CD14-positive monocyte (primary cell): ENCODE results near the gene OLFML1. TPM values are rescaled to one million over a fixed set of nuclear protein-coding genes. Genes with fewer than 3 reads are reported as not detected.

Experiments
- DNase-seq, 3 donors: peaks; one replicate each; pipeline ENCODE4 v3.0.0-alpha.2; 2011 to 2022
- H2AFZ ChIP-seq: 2 replicates; pipeline ENCODE4 v1.6.0; 2012; ENCODE audit warnings: mild to moderate bottlenecking, low read depth, low read length, inconsistent platforms; ENCODE audit not compliant: insufficient read depth, poor library complexity, severe bottlenecking
- H3K27ac ChIP-seq, 2 donors: 1 replicate in 1 of 2; 2 replicates in 1 of 2; pipeline ENCODE4 v1.5.1; 2012 to 2013; ENCODE audit warnings: low read length in 2 of 2, control low read depth in 1 of 2, inconsistent platforms in 1 of 2, low read depth in 1 of 2, mild to moderate bottlenecking in 1 of 2
- H3K27me3 ChIP-seq, 2 donors: one replicate each; pipeline versions ENCODE4 v1.6.0 to v1.6.1; 2011 to 2013; ENCODE audit warnings: low read length in 2 of 2; ENCODE audit not compliant: control insufficient read depth in 2 of 2, insufficient read depth in 2 of 2
- H3K36me3 ChIP-seq, 2 donors: replicated peaks in 1 of 2; 1 replicate in 1 of 2; 2 replicates in 1 of 2; pipeline versions ENCODE4 v1.5.1 to v1.6.1; 2012 to 2013; ENCODE audit warnings: low read length in 2 of 2, control low read depth in 1 of 2, inconsistent platforms in 1 of 2, mild to moderate bottlenecking in 1 of 2; ENCODE audit not compliant: insufficient read depth in 2 of 2, control insufficient read depth in 1 of 2
- H3K4me1 ChIP-seq, 2 donors: 1 replicate in 1 of 2; 2 replicates in 1 of 2; pipeline versions ENCODE4 v1.5.1 to v1.6.1; 2012 to 2013; ENCODE audit warnings: low read length in 2 of 2, control low read depth in 1 of 2, inconsistent platforms in 1 of 2, mild to moderate bottlenecking in 1 of 2, moderate library complexity in 1 of 2; ENCODE audit not compliant: insufficient read depth in 2 of 2, control insufficient read depth in 1 of 2
- H3K4me2 ChIP-seq: replicated peaks from 2 replicates; pipeline ENCODE3; 2012; ENCODE audit warnings: low read length, moderate library complexity, mild to moderate bottlenecking; ENCODE audit not compliant: poor library complexity, severe bottlenecking; ENCODE audit errors: extremely low read depth
- H3K4me3 ChIP-seq, 3 experiments: fragments of 200-600 bp in 1 of 3; sonication (generic) in 1 of 3; replicated peaks in 1 of 3; 1 replicate in 2 of 3; 2 replicates in 1 of 3; pipeline ENCODE4 v1.5.1; 2011 to 2013; ENCODE audit warnings: low read length in 3 of 3, mild to moderate bottlenecking in 3 of 3, control low read depth in 2 of 3, low read depth in 2 of 3, inconsistent platforms in 1 of 3, moderate library complexity in 1 of 3
- H3K79me2 ChIP-seq: 2 replicates; pipeline ENCODE4 v1.6.0; 2012; ENCODE audit warnings: mild to moderate bottlenecking, control low read depth, inconsistent platforms, low read length, moderate library complexity; ENCODE audit not compliant: insufficient read depth
- H3K9ac ChIP-seq: 2 replicates; pipeline ENCODE4 v1.6.0; 2017; ENCODE audit warnings: low read length, mild to moderate bottlenecking; ENCODE audit not compliant: insufficient read depth, poor library complexity, severe bottlenecking
- H3K9me3 ChIP-seq, 2 donors: replicated peaks in 1 of 2; 1 replicate in 1 of 2; 2 replicates in 1 of 2; pipeline versions ENCODE4 v1.5.1 to v1.6.1; 2012 to 2013; ENCODE audit warnings: low read length in 2 of 2, control low read depth in 1 of 2; ENCODE audit not compliant: control insufficient read depth in 1 of 2, insufficient read depth in 1 of 2
- H4K20me1 ChIP-seq: 2 replicates; pipeline ENCODE4 v1.6.0; 2012; ENCODE audit warnings: mild to moderate bottlenecking, low read length, control low read depth, moderate library complexity; ENCODE audit not compliant: insufficient read depth
- H3K27ac Mint-ChIP-seq, 7 donors: one replicate each; pipeline ENCODE4 v1.8.0; 2020; ENCODE audit warnings: mild to moderate bottlenecking in 7 of 7, mixed read lengths in 7 of 7, moderate library complexity in 6 of 7, inconsistent platforms in 2 of 7
- H3K27me3 Mint-ChIP-seq, 3 donors: one replicate each; pipeline ENCODE4 v1.8.0; 2021 to 2022; ENCODE audit warnings: low read depth in 3 of 3, mild to moderate bottlenecking in 3 of 3, mixed read lengths in 3 of 3, moderate library complexity in 3 of 3, inconsistent platforms in 1 of 3
- H3K36me3 Mint-ChIP-seq, 2 donors: one replicate each; pipeline ENCODE4 v1.8.0; 2020; ENCODE audit warnings: mixed read lengths in 2 of 2, inconsistent platforms in 1 of 2, mild to moderate bottlenecking in 1 of 2
- H3K4me1 Mint-ChIP-seq: one replicate; pipeline ENCODE4 v1.8.0; 2020; ENCODE audit warnings: mild to moderate bottlenecking, mixed read lengths
- H3K4me3 Mint-ChIP-seq, 2 donors: one replicate each; pipeline ENCODE4 v1.8.0; 2020; ENCODE audit warnings: mild to moderate bottlenecking in 2 of 2, mixed read lengths in 2 of 2, moderate library complexity in 1 of 2
- H3K9me3 Mint-ChIP-seq, 7 donors: one replicate each; pipeline ENCODE4 v1.8.0; 2020 to 2022; ENCODE audit warnings: mixed read lengths in 7 of 7, mild to moderate bottlenecking in 6 of 7, moderate library complexity in 6 of 7, inconsistent platforms in 2 of 7
- WGBS: methylation state at CpG from one replicate; pipeline ENCODE4 v1.1.5; 2013; ENCODE audit warnings: missing lambda C conversion rate; ENCODE audit not compliant: insufficient coverage; 5-methylcytosine and 5-hydroxymethylcytosine counted together
- intact Hi-C, 2 donors: fragments of 100-400 bp; cut with micrococcal nuclease; formaldehyde crosslinking; loops; one replicate each; pipeline versions ENCODE4 v1.15.0 to v1.15.1; 2023
- polyA plus RNA-seq, 3 donors: library from polyadenylated mRNA; depleted of rRNA in 1 of 3; unstranded in 2 of 3; stranded (reverse) in 1 of 3; fragments of 300-500 nt in 2 of 3; fragments of >200 nt in 1 of 3; fragmentation: Illumina TruSeq in 2 of 3; gene quantifications; 1 replicate in 2 of 3; 2 replicates in 1 of 3; pipeline ENCODE4 v1.2.3, GENCODE V29; 2012 to 2021
- TF ChIP-seq, protein P1 (sequence below): fragments of 200-600 bp; IDR thresholded peaks from one replicate; pipeline ENCODE4 v1.8.0; 2022; ENCODE audit warnings: antibody characterized with exemption, mild to moderate bottlenecking

OLFML1 gene
- polyA plus RNA-seq, 3 donors: 0.11 to 0.17 TPM; not detected in 1

DNA sequence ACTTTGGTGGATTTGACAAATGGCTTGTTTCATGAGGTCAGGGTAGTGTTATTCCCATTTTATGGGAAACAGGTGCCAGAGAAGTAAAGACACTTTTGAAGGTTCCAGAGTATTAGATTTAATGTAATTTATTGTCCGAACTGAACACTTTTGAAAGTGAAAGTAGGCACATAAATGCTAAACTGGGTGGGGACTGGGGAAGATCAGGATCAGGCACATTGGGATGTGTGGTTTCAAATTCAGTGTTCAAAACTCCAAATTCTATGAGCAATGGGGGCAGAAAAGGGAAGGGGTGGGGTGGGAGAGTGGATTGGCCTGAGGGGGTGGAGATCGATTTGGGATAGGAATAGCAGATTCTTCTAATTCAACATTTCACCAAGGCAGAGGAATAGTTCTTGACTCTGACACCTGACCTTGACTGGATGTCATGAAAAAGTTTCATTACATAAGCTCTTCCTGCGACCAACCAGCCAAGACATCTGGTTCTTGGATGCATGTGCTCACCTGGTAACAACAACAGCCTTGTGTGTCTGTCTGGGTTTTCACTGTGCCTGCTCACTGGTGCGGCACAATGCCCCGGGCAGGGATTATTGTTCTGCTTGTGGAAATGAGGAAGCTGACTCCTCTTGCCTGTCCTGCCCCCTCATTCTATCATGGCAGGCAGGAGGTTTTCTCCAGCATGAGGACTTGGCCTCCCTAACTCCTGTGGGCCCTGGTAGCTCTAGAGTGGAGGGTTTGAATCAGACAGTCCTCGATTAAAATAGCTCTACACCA, 39.3 kb downstream of the OLFML1 start:
- H3K9ac ChIP-seq: no peak overlapping the region
- H3K9me3 ChIP-seq: no peaks in the 10 kb centered on the region
- peaks cover 0 to 4% (median 2%) of the 10 kb centered on the region in 3 donors for H3K27me3 Mint-ChIP-seq
- no peak overlapping the region for H3K4me3 ChIP-seq
- no peaks in the 10 kb centered on the region for H3K36me3 ChIP-seq
- H3K79me2 ChIP-seq: peaks cover 56% of the 10 kb centered on the region
- H3K4me1 Mint-ChIP-seq: peaks cover 31% of the 10 kb centered on the region
- H3K9me3 Mint-ChIP-seq: no peaks in the 10 kb centered on the region
- intact Hi-C loops: loop anchor here in 1 of 2 donors (5.0 kb wide), 1 partner anchor 68 kb away; no protein-coding TSS in a partner anchor
- peak overlapping the region; percentile 44 to 71 for H3K4me3 Mint-ChIP-seq
- peak; percentile 21 to 48 (median 38) for DNase-seq
- no peaks in the 10 kb centered on the region for H3K27me3 ChIP-seq
- peak overlapping the region; percentile 40 for H3K4me2 ChIP-seq
- H4K20me1 ChIP-seq: peaks cover 81% of the 10 kb centered on the region
- peak overlapping the region in 4 of 7 donors; percentile 12 to 73 (median 34) for H3K27ac Mint-ChIP-seq
- H3K4me1 ChIP-seq: peaks cover 69 to 82% of the 10 kb centered on the region in 2 donors
- TF ChIP-seq, protein P1, sequence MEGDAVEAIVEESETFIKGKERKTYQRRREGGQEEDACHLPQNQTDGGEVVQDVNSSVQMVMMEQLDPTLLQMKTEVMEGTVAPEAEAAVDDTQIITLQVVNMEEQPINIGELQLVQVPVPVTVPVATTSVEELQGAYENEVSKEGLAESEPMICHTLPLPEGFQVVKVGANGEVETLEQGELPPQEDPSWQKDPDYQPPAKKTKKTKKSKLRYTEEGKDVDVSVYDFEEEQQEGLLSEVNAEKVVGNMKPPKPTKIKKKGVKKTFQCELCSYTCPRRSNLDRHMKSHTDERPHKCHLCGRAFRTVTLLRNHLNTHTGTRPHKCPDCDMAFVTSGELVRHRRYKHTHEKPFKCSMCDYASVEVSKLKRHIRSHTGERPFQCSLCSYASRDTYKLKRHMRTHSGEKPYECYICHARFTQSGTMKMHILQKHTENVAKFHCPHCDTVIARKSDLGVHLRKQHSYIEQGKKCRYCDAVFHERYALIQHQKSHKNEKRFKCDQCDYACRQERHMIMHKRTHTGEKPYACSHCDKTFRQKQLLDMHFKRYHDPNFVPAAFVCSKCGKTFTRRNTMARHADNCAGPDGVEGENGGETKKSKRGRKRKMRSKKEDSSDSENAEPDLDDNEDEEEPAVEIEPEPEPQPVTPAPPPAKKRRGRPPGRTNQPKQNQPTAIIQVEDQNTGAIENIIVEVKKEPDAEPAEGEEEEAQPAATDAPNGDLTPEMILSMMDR: no peak
- H2AFZ ChIP-seq: no peak overlapping the region
- peaks cover 15 to 26% of the 10 kb centered on the region in 2 donors for H3K36me3 Mint-ChIP-seq
- 88% methylated on average over 2 of the region's 6 CpGs for WGBS
- H3K27ac ChIP-seq: no peak overlapping the region

- no peak overlapping the region for H3K4me3 ChIP-seq
- intact Hi-C loops: no loop called here
- TF ChIP-seq, protein P1: no peak
- no peak for DNase-seq
- H3K9me3 ChIP-seq: no peaks in the 10 kb centered on the region
- H3K4me1 ChIP-seq: peaks cover 62 to 76% of the 10 kb centered on the region in 2 donors
- H3K27me3 ChIP-seq: no peaks in the 10 kb centered on the region
- H4K20me1 ChIP-seq: peaks cover 89% of the 10 kb centered on the region
- Mint-ChIP-seq H3K4me1 (peaks cover 35% of the 10 kb centered on the region), H3K36me3 (peaks cover 20 to 27% of the 10 kb centered on the region in 2 donors), H3K9me3 (no peaks in the 10 kb centered on the region), H3K4me3 (no peak overlapping the region), H3K27me3 (peaks cover 0 to 4% (median 0%) of the 10 kb centered on the region in 3 donors), H3K27ac (no peak overlapping the region)
- no peak overlapping the region for H3K9ac ChIP-seq
- WGBS: 100% methylated on average over 3 of the region's 4 CpGs
- no peak overlapping the region for H2AFZ ChIP-seq
- no peak overlapping the region for H3K27ac ChIP-seq
- no peak overlapping the region for H3K4me2 ChIP-seq
- no peaks in the 10 kb centered on the region for H3K36me3 ChIP-seq
- H3K79me2 ChIP-seq: peaks cover 49% of the 10 kb centered on the region
Measured at GRCh38 chr11:7525424-7525823, 40.1 kb downstream of the OLFML1 start.
